NCI-H2081 (cell line): ENCODE measurements around the gene CAPN2.

Experiments
- DNase-seq, 2 experiments: peaks; one replicate each; lab custom pipeline; 2025; lab: John Stamatoyannopoulos, UW

The CAPN2 gene

DNA sequence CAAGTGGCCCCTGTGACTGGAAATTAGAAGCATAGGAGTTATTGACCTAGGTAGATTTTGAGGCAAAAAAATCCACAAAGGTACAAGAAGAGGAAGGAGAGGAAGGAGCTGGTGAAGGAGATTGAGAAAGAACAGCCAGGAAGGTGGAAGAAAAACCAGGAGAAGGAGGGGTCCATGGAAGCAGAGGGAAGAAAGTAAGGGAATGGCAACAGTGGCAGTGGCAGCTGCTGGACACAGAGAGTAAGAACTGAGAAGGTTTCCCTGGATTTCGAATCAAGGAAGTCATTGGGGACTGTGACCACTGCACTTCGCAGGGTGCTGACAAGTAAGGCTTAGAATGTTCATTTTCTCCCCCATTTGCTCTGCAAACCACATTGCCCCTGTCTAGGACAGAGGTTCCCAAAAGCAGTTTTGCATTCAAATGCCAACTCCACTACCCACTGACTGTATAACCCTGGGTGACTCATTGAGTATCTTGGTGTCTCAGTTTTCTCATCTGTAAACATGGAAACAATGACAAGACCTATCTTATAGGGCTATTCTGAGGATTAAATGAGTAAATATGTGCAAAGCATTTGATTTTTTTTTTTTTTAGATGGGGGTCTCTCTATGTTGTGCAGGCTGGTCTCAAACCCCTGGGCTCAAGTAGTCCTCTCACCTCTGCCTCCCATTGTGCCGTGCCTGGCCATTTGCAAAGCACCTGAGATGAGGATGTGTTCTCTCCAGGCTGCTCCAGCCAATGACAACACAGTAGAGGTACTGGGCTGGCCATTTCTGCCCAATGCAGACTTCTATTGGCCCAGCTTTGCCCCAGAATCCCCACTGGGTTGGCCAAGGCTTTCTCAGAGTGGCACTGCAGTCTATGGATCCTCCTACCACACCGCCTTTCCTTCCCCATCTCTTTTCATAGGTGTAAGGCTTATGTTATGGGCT, 9.3 kb upstream of the CAPN2 start:
- DNase-seq, result no peak

DNA sequence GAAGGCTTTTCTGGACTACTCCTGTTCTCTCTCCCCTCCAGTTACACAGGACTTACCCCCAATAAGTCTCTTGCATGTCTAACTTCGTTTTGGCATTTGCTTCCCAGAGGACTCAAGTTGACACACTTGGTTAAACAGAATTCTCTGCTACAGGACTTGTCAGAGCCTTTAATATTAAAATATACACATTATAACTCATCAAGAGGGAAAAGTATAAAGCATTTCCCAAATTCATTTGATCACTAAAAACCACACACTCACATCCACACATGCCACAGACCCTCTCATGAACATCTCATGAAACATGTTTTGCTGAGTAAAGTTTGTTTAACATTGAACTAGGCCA, 8.7 kb upstream of the CAPN2 start:
- no peak for DNase-seq

DNA sequence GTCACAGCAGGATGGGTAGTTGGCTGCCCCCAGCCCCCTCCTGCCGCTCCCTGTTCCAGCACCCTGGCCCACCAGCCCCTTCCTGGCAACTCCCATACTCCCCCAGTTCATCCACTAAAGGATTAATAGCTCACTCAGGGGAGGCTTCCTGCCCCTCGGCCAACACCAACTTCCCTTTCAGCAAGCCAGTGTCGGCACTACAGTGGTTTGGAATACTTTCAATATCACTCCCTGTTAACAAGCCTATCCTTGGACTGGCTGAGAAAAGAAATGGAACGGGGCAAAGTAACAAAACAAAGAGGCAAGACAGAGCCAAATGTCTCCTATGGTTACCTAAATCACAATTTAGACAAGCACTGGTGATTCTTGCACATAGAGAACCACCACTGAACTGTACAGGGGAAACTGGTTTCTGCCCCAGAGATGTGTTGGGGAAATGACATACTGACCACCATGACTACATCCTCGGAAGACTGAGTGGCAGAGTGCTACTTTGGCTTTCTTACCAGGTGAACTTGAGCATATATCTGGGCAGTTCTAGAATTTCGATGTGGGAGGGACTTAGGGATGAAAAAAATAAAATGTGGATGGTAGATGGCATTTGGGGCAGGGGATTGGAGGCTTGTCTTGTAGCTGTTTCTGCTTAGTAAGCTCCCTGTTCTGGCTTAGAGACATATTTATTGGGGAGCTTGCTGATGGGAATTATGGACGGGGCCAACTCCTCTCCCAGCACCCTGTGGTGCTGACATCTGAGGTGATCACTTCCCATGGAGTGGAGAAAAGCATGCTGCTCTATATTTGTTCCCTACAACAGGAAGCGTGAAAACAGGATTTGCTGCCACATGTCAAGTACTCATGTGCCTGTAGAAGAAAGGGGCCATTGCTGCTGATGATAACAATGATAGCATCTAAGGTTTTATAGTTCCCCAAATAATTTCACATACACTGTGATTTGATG, 7.1 kb upstream of the CAPN2 start:
- DNase-seq, result no peak

DNA sequence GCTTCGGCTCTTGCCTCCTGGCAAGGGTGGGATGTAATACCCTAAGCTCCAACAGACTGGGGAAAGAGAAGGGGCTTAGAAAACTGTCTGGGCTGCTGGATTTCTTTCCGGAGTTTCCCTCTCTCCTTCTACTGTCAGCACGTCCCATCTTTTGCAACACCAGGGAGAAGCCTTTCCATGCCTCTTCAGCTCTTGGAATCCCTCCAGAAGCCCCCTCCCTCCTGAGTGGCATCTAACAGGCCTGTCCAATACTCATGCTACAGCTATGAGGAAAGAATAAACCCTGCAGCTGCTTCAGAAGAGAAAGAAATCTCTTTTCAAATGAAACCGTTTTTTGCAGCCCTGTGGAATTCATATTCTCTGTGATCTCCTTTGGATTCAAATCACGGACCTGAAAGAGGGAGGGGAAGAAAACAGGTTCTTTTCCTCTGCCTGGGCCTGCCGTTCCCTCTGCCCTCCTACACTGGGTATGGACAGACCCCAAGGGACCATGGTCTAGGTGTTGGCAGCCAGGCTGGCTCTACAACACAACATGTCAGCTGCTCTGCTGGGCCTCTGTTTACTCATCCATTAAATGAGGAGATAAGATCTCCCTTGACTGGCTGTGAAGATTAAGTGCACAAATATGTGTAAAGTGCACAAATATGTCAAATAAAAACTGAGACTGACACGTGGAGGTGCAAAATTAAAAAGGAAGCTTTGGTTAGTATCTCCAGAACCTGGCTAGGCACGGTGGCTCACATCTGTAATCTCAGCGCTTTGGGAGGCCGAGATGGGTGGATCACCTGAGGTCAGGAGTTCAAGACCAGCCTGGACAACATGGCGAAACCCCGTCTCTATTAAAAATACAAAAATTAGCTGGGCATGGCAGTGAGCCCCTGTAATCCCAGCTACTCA, 6.0 kb upstream of the CAPN2 start:
- peak in 1 of 2 experiments; percentile 21 for DNase-seq

DNA sequence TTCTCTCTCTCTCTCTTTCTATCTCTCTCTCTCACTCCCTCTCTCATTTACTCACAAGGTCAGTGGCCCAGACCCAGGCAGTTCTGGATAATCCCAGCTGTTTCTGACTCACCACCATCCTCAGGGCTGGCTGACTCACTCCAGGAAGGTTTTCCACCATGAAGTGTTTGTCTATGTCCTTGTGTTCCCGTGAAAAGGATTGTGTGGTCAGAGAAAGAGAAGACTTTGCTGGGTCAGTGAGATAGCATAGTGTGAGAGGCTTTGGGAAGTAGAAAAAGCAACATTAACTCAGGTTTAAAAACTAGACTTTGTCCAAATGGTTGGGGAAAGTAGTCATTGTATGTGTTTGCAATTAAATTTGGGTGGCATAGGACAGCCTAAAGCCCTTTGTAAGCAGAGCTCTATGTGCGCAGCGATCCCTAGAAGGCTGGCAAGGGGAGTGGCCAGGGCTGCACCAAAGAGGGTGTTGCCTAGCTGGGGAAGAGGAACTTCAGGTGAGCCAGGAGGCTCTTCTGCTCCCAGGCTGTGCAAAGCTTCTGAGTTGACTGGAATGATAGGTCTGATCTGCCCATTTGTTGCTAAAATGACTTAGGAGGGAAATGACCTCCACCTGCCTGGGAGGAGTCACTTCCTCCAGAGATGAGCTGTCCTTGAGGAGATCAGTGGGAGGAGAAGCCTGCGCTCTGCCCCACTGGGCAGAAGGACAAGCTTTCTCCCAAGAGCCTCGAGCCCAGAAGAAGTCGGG, 4.9 kb upstream of the CAPN2 start:
- no peak for DNase-seq

DNA sequence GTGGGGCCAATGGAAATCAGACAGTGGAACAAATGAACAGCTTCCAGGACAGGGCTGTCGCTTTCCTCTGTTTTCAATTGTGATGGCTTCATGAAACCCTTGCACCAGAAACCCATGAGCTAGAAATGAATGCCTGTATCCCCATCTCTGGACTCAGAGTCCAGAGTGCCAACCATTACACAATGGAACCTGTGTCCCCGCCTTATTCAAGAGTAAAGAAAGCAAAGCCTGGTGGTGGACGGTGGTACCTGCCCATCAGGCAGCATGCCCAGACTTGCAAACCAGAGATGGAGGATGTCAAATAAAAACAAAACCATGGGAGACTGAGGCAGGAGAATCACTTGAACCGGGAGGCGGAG, 4.4 kb upstream of the CAPN2 start:
- DNase-seq, result no peak

DNA sequence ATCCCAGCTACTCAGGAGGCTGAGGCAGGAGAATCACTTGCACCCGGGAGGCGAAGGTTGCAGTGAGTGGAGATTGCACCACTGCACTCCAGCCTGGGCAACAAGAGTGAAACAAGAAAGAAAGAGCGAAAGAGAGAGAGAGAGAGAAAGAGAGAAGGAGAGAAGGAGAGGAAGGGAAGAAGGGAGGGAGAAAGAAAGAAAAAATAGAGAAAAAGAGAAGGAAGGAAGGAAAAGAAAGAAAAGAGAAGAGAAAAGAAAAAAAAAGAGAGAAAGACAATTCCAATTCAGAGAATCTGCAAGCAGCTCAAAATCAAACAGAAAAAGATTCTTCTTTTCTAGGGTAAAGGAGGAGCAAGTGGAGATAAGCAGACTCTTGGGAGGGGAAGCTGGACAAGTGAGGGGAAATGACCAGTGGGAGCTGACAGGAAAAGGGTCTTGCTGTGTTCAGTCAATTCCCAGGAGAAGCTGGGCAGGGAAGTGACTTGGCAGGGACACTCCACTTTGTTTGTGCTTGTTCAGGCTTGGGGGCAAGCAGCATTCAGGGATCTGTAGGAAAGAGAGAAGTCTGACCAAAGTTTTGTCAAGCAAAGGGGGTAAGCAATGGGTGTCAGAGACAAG, 3.6 kb upstream of the CAPN2 start:
- DNase-seq, result no peak

DNA sequence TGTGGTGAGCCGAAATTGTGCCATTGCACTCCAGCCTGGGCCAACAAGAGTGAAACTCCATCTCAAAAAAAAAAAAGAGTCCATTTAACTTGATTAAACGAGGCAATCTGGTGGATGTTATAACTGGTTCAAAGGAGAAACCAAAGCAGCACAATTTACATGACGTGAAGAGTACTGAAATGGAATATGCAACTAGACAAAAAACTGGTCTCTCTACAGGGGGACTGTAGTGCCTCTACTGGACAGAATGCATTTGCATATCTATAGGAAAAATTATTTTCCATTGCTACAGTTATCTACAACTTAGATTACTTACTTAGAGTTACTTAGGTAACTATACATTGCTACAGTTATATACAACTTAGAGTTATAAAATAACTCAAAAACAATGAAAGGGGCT, 2.7 kb upstream of the CAPN2 start:
- DNase-seq, result no peak

DNA sequence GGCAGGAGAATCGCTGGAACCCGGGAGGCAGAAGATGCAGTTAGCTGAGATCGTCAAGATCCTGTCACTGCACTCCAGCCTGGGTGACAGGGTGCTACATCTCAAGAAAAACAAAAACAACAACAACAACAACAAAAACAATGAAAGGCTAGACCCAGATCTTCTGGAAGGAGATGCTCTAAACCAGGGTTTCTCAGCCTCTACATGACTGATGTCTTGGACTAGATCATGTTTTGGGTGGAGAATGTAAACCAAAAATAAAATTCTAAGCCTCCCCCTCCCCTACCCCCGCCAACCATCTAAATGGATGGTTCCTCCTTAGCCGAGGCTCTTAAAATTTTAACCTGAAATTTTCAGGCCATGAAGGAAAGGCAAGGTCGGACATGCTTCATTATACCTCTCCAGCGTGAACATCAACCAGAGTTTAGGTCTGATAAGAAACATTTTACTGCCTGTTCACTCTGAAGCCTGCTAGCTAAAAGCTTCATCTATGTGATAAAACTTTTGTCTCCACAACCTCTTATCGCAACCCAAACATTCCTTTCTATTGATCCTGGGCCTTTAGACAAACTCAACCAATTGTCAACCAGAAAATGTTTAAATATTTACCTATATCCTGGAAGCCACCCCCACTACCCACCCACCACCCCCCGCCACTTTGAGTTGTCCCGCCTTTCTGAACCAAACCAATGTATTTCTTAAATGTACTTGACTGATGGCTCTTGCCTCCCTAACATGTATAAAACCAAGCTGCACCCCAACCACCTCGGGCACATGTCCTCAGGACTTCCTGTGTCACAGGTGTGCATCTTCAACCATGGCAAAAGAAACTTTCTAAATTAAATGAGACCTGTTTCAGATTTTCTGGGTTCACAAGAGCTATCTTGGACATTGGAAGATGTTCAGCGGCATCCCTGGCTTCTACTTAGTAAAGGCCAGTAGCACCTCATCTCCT, 1.9 kb upstream of the CAPN2 start:
- no peak for DNase-seq

DNA sequence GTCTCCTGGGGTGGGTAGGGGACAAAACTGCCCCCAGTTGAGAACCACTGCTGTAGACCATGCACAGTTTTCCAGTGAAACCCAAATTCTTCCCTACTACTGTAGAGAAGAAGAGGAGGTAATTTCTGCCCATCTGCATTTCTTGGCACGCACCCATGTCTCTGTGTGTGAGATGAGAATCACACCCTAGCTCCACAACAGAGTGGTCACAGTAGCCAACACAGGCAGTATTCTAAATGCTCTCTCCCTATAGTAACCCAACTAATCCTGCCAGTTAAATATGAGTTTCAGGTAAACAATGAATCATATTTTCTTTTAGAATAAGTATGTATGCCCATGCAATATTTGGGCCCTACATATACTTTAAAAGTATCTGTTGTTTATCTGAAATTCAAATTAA, 1.2 kb upstream of the CAPN2 start:
- no peak for DNase-seq

DNA sequence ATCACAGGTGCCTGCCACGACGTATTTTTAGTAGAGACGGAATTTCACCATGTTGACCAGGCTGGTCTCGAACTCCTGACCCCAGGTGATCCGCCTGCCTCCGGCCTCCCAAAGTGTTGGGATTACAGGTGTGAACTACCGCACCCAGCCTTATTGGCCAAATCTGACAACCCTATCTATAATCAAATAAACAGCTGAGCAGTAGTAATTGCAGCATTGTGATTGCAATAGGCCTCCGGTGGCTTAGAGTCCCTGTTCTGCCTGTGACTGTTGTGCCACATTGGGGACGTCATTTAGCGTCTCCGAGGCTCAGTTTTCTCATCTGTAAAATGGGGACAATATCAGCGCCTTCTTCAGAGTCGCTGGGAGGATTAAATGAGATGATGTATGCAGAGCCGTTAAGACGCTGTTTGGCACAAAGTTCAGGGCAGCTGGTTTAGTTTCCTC, 569 bp upstream of the CAPN2 start:
- no peak for DNase-seq

DNA sequence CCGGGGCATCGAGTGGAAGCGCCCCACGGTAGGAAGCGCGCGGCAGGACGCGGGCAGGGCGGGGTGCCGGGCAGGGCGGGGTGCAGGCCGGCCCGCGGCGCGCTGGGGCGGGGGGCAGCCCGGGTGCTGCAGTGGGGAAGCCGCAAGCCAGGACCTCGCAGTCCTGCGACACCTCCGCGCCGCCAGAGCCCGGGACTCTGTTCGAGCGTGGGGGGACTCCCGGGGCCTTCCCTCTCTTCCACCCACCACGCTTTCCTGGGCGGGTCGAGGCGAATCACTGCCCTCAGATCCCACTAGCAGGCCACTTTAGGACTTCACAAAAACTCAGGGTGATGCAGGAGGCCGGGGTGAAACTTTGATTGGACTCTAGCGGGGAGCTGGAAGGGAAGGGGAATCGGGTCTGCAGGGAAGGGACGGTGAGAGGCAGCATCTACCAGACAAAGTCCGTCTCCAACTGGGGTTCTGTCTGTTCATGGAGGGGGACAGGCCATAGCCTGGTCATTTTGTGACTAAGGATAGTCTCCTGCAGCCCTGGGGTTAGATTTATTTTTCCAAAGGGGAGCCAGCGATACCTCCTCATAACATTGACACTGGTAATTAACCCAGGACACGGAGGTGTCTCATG, 623 bp downstream of the CAPN2 start:
- DNase-seq, result peak in 1 of 2 experiments; percentile 44

DNA sequence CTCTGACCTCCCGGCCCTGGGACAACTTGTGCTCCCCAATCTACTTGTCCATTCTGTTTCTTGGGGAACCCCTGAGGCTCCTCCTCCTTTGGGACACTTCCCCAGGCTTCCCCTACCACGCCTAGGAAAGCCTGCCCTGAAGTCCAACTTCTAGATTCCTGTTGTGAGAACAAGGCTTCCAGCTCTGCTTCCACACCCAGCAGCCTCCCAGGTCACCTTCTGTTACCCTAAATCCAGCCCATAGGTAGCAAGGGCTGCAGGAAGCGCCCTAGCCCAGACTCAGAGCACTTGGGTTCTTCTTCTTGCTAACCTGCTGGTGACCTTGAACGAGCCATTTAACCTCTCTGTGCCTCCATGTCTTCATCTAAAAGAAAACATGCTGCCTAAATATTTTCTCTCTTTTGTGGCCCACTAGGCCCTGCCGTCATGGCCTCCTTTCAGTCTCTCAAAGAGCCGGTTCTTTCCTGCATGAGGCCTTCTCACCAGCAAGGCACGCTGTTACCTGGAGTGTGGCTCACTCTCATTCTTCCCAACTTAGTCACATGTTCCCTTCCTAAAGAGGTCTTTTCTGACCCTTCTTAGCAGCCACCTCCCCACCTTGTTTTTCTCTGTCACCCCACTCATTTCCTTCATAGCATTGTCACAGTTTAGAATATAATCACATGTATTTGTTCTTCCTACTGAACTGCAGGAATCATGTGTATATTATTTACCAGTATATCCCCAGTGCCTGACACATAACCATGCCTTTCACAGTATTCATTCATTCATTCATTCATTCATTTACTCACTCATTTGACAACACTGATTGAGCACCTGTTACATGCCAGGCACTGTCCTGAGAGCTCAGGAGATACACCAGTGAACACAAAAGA, 1.4 kb downstream of the CAPN2 start:
- DNase-seq, result no peak

DNA sequence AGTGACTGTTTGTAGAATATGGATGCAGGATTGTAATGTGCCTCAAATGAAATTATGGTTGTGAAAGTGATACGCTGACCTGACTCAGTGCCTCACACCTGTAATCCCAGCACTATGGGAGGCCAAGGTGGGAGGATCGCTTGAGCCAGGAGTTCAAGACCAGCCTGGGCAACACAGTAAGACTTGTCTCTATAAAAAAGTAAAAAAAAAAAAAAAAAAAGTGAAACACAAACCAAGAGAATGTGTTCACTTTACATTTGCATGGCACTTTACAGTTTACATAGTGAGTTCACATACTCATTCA, 2.0 kb downstream of the CAPN2 start:
- no peak for DNase-seq

DNA sequence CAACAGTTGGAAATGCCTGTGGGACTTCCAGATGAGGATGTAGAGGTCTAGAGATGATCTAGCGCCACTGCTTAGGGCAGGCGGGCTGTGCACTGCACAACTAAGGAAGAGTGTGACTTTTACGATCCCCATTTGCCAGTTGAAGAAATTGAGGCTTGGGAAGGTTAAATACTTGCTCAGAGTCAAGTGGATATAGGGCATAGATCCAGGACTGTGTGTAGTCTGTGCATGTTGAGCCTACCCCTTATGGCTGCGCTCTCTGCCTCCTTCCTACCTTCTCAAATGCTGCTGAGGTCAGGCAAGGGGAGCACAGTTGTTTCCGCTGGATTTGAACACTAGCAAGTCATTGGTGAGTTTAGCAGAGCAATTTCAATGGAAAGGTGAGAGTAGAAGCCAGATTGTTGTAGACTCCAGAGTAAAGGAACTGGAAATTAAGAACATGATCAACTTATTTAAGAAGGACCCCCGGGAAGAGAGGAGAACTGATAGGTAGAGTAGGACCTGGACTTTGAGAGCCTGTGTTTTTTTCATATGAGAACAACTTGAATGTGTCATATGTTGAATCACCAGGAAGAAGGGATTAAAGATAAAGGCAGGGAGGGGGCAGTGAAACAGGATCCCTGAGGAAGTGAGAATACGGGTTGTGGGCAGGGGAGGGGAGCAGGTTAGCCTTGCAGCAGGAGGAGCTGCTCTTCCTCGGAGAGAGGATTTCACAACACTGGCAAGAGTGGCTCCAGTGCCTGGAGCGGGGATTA, 2.7 kb downstream of the CAPN2 start:
- DNase-seq, result no peak

DNA sequence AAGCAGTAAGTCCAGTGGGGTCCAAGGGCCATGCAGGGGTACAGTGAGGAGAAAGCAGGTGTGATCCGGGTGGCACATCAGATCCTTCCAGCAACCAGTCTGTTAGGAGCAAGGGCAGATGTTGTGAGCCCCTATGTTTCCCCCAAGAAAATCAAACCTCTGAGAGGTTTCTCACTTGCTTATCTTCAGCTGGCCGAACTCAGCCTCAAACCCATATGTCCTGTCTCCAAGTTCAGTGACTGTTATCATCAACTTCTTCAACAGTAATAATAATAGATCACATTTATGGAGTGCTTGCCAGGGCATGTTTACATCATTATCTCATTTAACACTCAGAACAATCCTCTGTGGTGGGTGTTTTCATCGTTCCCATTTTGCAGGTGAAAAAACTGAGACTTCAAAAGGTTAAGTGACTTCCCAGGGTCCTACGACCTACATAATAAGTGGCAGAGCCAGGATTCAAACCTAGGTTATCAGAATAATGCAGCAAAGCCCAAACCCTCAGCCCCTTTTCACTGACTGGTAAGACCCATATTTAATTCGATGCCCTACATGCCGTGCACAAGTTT, 3.3 kb downstream of the CAPN2 start:
- no peak for DNase-seq

DNA sequence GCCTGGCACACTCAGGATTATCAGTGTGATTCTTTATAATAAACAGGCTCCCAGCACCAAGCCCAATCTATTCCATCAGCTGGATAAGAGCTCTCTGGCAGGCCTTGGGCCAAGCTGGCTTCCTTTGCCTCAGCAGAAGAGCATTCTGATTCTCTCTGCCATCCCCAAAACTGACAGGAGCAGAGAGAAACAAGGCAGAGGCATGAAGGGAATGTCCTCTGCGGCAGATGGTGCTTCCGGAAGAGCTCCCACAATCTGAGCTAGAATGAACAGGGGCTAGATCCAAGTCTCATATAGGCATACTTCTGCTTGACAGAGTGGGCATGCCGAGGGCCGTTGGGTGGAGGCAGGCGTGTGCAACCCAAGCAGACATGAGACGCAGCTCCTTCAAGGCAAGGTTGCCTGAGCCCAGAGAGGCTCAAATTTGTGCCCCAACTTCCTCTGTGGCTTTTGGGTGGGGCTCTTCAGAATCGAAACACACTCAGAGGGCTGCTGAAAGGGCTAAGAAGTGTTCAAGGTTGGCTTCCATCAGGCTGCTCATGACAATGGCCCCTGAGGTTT, 4.0 kb downstream of the CAPN2 start:
- no peak for DNase-seq
